Measurements from ENCODE around the gene E2F6. TPM values are rescaled to one million over a fixed set of nuclear protein-coding genes. Genes with fewer than 3 reads are reported as not detected.

The E2F6 gene
- 7.8 and 9.0 TPM in 2 replicates for total RNA-seq

GRCh38 chr2:11465485-11466306, at the start of gene E2F6:
Gene E2F6 (minus strand): TSS chr2:11466161. CDS start chr2:11465879, 282 bp downstream.

Other genes starting within 250 kb of the E2F6 start
- 40.5 and 52.5 TPM in 2 replicates for gene ROCK2, start 121.5 kb downstream of the E2F6 start, total RNA-seq
- 1.3 and 2.1 TPM in 2 replicates for gene GREB1, start 67.9 kb upstream of the E2F6 start, total RNA-seq
- under 0.01 TPM in 1 of 2 replicates, not detected in the other for gene NTSR2, start 204.0 kb upstream of the E2F6 start, total RNA-seq

Measured in smooth muscle cell of bladder (primary cell).